ENCODE measurements around the gene PPP1R15B.
"Not testable (repeated sequence)": the region's sequence is repeated elsewhere in the genome, so short reads cannot be mapped to it uniquely, and the experiment has no call there.

Gene PPP1R15B

DNA sequence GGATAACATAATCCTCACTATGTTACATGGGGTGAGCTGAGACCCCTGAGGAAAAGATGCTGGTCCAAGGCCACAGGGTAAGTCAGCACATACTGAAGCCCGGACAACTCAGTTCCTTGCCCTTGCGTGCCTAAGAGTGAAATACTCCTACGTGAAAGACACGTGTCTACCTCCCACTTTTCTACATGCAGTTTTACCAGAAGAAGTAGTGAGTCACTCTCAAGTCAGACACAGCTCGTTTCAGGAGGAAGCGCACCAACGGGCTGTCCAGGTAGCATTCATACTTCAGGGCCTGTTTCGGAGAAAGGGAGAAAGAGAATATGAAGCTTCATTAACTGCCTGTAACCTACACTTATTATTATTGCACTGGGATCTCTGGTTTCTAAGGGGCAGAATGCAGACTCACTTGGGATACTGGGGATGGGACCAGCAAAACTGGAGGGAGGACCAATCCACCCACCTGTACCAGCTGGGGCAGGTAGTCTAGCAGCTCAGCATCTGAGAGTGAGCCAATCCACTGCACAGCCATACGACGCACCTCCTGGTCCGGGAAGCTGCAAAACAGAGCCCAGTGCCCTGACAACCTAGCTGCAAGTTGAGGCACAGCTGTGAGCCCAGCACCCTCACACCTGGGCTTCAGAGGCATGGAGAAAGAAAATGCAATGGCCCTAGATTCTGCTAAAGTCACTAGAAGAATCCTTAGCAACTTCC is 32.4 kb upstream of the PPP1R15B start:
- DNase-seq (ENCODE audit: low read depth), result no peak

DNA sequence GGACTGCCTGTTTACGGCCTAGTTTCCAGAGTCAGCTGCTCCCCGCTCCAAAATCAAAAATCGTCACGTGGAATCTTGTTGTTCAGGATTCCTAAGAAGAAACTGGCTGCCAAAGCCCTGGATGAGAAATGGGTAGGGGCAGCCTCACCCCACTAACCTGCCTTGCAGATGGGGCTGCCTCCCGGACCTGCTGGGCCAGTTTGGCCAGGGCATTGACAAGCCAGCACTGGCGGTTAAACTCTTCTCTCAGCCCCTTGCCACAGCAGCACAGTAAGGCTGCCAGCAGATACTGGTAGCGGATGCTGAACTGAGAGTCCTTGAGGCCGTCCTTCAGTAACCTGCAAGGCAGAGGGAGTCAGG is 31.6 kb upstream of the PPP1R15B start:
- DNase-seq (ENCODE audit: low read depth), result no peak

DNA sequence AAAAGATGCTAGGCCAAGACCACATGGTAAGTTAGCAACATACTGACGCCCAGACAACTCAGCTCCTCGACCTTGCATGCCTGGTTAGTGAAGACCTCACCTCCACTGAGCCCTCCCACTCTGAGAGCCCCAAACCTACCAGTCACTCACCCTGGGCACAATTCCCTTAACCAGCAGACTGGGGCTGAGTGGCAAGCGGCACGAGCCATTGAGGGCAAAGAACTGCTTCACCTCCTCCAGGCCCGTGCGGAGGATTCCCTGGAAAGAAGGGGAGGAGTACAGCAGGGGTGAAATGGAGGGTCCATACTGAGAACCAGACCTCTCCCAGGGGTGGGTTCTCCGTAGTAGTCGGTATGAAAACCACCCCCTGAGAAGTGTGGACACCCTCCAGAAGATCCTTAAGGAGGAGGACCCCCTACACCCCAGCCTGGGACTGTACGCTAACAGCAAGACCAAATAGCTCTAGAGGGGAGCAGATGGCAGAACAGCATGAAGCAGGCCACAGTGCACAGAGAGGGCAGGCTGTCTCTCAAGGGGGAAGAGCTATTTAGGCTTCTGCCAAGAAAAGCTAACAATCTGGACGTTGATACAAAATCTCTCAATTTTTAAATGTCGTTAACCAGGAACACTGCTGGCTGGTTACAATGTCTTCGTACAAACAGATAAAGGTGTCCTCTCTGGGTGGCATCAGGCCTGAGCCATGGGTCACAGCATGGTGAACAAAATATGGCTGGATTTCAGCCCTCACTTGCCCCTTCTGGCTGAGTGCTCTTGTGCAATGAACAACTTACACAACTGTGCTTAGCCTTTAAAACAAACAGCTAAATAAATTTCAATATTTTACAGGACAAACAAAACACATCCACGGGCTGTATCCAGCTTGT is 31.0 kb upstream of the PPP1R15B start:
- no peak for DNase-seq (ENCODE audit: low read depth)

DNA sequence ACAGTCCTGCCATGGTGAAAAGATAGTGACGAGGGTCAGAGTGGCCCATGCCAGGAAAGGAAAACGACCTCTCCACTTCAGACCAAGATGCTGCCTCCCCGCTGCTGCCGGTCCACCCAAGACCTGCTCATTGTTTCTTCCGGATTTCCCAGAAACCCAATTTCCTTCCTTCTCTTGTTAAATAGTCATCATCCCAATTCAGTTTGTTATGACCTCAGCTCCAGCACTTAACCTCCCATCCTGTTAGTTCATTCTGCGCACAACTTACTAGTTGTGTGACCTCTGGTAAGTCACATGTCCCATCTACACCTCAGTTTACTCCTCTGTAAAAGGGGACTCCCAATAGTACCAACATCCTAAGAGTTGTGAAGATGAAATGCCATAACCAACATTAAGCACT is 29.9 kb upstream of the PPP1R15B start:
- no peak for DNase-seq (ENCODE audit: low read depth)

DNA sequence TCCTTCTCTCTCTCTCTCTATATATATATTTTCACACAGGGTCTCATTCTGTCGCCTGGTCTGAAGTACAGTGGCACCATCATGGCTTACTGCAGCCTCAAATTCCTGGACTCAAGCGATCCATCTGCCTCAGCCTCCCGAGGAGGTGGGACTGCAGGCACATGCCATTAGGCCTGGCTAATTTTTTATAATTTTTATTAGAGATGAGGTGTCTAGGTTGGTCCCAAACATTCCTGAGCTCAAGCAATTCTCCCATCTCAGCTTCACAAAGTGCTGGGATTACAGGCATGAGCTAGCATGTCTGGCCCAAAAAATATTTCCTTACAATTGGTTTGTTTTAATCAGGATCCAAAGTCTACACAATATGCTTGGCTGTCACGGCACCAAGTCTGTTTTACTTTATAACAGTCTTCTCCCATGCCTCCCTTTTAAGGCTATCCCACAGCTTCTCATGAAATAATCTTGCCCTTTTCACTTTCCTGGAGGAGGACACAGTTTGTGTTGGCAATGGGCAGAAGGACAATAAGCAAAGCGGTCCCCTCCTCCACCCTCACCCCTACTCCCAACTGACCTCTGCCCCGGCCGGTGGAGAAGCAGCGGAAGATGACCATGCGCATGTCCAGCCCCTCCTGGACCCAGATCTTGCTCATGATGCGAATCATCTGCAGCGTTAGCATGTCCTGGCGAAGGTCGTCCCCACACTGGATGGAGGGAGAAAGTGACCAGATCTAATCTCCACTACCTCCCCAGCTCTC is 28.2 kb upstream of the PPP1R15B start:
- no peak for DNase-seq (ENCODE audit: low read depth)

DNA sequence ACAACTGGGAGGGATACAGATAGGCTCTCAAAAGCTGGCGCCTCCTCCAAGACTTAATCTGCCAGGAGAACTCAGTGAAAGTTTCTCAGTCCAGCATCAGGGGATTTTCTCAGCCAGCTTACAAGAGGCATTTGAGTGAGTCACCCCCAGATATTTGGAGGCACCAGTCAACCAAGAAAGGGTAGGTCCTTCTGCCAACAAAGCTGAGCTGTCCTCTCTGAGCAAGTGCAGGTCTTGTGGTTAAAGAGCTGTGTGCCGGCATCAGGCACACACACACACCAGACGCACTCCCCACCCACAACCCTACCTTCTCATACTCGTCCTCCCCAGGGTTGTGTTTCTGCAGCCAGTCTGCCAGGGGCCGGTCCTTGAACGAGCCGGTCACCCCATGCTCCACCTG is 27.0 kb upstream of the PPP1R15B start:
- no peak for DNase-seq (ENCODE audit: low read depth)

DNA sequence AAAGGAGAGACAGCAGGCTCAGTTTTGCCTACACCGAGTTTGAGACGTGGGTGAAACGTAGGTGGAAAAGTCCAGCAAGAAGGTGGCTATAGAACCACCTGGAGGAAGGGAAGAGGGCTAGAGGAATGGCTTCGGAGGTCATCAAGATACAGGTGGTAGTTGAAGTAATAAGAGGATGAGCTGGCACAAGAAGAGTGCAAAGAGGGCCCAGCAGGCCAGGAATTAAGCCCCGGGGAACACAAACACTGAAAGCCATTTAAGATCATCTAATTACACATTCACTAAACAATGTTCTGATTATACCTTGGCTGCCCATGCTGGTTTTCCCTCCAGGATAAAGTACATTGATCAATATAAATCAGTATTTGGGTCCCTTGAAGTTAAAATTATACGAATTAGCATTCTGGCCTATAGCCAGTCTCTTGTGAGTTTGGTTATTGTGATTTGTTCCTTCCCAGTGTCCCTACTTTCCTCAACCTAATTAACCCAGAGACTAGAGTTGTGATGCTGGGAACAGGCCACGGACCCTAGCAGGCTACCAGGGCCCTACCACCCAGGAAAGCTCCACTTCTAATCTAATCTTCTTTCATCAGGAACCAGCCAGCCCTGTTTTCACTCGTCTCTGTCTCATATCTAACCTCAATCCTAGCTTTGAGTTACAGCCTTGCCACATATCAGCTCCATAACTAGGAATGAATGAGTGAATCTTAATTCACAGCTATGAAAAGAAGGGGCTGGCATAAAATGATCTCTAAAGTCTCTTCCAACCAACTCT is 26.4 kb upstream of the PPP1R15B start:
- DNase-seq (ENCODE audit: low read depth), result no peak

DNA sequence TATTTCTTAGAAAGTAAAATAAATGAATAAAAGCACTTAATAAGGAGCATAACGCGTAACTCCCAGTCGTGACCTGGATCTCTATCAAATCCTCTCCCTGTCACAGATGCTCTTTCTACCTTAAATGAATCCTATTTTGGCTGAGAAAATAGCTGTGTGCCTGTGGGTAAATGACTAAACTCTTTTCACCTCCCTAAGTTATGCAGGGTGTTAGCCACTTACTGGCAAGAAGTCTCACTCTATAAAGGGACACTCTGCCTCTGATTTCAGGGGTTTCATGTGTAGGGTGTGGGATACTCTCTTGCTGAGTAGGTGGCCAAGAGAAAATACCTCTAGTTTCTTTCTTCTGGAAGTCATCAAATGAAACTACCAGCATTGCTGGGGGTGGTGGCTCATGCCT is 24.3 kb upstream of the PPP1R15B start:
- DNase-seq (ENCODE audit: low read depth), result no peak

DNA sequence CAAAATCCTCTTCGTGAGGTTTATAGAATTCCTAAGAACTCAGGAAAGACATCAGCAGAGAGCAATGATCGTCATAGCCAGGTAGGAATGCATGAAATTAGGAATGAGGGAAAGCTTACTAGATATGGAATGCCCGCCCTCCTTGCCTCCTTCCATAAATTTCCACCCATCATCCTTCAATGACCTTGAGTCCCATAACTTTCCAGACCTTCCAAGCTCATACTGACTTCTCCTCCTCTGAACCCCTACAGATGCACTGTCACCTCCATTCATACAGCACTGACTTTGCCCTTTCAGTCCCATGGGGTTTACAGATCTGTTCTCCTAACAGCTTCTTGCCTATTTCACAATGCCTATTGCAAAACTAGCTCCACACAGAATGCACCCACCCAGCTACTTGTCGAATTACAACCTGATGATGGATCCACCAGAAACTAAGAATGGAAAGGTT is 23.8 kb upstream of the PPP1R15B start:
- DNase-seq (ENCODE audit: low read depth), result no peak

DNA sequence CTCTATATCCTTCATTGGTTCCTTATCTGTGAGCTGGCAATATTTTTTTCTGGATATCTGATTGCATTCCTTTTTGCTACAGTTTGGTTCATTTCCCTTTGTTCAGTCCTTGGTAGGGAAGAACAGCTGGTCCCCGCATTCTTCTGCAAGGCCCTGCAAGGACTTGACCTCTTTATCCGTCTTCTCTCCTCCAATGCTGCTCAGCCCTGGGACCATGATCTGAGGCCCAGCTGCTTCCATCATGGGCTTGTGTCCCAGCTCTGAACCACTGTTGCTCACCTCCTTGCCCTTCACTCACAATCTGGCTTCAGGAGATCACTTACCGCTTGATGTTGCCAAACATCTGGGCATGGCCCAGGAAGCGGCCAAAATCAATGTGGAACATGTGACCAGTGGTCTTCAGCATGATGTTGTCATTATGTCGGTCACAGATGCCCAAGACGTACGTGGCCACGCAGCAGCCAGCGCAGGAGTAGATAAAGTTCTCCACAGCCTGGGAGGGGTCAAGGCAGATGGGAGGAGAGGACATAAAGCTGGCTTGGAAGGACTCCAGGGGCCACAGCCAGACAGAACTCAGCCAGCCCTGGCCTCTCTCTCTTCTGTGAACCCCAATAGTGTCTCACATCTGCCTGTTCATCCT is 22.6 kb upstream of the PPP1R15B start:
- no peak for DNase-seq (ENCODE audit: low read depth)

DNA sequence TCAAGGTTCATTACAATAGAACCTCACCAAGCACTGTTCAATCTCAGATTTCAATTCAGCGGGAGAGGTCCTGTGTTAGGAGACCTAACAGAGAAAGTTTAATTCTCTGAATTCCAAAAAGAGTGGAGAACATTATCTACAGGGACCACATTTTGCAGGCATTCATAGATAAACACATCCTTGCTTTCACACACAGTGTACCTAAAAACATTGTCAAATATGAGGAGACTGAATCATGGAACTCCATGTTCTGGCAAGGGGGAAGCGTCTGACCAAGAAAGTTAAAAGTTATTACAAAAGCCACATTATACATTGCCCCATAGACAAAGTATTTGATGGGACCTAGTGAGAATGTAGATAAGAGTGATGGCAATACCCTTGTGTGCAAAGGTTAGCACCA is 21.1 kb upstream of the PPP1R15B start:
- DNase-seq (ENCODE audit: low read depth), result no peak

DNA sequence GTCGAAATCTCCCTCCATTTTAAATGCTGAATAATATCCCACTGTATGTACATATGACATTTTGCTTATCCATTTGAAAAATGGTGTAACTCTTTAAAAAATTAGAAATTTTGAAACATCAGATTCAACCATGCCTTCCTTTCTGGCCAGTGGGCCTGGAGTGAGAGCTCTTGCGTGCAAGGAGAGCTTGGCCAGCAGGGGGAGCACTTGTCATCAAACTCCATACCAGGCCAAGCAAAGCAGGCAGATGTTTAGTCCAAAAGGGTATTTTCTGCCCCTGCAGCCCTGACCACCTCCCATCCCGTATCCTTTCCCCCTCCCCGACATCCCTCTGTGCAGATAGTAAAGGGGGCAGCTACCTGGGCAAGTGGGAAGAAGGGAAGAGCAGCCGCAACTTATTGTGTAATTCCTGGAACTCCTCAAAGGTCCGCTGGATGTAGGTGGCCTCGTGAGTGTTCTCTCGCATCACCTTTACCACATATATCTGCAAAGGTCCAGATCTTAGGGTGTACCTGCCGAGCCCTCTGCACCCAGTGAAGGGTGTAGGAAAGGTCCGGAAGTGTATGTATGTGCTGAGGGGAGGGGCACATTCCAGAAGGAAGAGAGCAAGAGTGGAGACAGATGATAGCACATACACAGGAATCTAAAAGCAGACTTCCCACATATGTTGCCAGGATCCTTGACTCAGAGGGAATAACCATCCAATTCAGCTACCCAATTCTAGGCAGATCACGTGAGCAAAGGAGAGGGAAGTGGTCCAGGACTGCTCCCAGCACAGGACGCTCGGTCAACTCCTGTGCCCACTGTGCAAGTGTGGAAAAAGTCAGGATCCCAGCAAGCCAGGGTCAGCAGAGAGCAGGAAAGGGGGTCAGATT is 19.9 kb upstream of the PPP1R15B start:
- peak; percentile 70 for DNase-seq (ENCODE audit: low read depth)

DNA sequence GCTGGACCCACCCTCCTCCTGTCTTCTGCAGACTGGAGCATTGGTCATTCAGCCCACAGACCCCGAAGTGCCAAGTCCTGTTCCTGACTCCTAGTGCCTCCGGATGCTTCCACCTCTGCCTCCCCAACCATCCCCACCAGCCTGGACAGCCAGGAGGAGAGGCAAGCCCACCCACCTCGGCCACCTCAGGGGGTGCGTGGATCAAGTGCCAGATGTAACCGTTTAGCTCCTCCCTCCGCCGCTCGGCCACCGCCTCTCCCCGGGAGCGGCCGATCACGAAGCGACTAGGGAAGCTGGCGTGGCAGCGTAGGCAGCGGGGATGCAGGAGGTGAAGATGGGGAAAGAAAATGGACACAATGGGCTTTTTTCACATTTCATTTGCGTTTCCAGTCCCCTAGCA is 18.1 kb upstream of the PPP1R15B start:
- no peak for DNase-seq (ENCODE audit: low read depth)

DNA sequence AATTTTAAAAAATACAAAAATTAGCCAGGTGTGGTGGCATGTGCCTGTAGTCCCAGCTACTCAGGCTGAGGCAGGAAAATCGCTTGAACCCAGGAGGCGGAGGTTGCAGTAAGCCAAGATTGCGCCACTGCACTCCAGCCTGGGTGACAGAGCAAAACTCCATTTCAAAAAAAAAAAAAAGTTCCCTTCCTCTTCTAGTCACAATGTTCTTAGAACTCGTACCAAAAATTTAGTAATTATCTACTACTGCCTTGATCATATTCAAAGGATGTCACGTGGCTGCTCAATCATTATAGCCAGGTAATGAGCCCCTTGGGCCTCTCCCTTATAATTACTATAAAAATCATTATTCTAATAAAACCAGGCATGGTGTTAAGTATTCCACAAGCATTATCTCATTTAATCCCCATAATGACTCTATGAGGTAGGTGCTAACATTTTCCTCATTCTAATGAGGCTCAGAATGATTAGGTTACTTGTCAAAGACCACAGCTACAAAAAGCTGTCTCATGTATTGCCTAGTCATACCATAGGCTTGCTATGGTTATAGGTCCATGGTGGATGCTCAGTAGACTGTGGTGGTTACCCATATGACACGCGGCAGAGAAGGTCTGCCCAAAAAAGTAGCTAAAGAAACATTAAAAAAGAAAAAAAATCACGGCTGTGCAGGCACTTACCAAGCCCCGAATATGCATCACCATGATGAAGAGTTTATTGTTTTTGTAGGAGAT is 15.5 kb upstream of the PPP1R15B start:
- no peak for DNase-seq (ENCODE audit: low read depth)

DNA sequence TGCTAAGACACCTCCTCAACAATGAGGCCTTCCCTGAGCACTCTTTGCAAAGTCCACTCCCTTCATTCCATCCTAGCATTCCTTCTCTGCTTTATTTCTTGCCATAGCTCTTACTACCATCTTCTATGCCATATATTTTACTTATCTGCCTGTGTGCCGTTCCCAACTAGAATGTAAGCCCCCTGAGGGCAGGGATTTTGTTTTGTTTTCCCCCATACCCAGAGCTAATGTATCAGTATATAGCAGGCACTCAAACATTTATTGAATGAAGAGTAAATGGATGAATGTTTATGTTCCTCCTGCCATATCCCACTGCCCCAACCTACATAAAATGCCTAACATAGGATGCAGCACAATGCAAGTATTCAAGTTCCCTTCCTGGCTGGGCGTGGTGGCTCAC is 14.9 kb upstream of the PPP1R15B start:
- DNase-seq (ENCODE audit: low read depth), result no peak

DNA sequence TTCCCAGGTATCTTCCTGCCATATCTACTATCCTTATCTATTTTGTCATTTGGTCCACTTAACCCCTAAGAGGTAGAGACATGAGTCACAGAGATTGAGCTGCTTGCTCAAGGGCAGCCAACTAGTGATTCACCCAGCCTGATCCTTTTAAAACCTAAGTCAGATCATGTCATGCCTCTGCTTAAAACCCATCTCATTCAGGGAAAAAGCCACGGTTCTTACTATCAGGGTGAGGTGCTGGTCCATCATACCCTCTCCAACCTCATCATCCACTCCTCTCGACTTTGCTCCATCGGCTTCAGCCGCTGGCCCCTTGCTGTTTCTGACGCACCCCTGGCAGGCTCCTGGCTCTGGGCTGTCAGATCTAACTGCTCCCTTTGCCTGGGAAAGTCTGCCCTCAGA is 14.4 kb upstream of the PPP1R15B start:
- no peak for DNase-seq (ENCODE audit: low read depth)

DNA sequence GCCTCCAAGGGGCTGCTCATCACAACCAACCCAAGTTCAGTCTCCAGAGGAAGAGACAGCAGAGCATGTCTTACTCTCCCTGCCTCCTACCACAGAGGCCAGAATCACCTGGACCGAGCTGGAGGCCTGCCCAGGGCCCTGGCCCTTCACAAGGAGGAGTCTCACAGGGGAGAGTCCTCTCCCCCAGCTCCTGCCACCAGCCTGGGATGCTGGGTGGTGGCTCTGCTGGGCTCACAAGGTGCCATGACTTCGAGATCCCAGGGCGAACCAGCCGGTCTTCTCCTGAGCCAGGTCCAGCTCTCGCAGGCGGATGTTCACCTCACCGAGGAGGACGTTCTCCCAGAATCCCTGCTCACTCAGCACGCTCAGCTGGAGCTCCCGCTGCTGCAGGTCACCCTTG is 13.0 kb upstream of the PPP1R15B start:
- no peak for DNase-seq (ENCODE audit: low read depth)

DNA sequence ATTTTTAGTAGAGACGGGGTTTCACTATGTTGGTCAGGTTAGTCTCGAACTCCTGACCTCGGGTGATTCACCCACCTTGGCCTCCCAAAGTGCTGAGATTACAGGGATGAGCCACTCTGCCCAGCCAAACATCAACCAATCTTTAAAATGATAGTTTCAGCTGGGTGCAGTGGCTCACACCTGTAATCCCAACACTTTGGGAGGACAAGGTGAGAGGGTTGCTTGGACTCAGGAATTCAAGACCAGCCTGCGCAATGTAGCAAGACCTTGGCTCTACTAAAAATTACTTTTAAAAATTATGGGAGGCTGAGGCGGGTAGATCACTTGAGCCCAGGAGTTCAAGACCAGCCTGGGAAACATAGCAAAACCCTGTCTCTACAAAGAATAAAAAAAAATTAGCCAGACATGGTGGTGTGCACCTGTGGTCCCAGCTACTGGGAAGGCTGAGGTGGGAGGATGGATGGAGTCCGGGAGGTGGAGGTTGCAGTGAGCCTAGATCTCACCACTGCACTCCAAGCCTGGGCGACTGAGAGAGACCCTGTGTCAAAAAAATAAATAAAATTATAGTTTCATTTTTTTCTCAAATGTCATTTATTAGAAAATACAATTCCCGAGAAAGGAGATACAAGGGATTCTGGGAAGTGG is 10.6 kb upstream of the PPP1R15B start:
- not testable (repeated sequence) for DNase-seq (ENCODE audit: low read depth)

DNA sequence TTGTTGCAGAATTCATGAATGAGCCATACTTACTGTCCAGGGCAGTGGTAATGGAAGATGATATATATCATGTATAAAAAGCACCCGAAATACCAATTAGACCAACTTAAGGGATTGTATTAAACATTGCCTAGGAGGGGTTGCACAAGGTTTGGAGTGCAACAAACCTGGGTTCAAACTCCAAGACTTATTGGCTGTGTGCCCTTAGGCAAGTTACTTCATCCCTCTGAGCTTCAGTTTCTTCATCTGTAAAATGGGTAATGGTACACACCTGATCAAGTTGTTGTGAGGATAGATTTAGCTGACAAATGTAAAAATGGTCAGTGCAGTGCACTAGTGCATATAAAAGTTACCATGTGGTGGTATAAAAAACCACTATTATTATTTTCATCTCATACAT is 9.8 kb upstream of the PPP1R15B start:
- no peak for DNase-seq (ENCODE audit: low read depth)
